K562 (cell line): Measurements from ENCODE around the gene MAP3K6. TPM values are rescaled to one million over a fixed set of nuclear protein-coding genes. Genes with fewer than 3 reads are reported as not detected.

Source experiments
- ATAC-seq: fragments of 200-7000 bp; cut with Tn5 transposase; 3 replicates; pipeline ENCODE4 v1.9.1; 2020; ENCODE audit warnings: moderate library complexity
- BruUV-seq: library from RNA; stranded (reverse); fragments of 400-500 nt; replicated peaks from 2 replicates; lab custom pipeline; 2021; lab: Mats Ljungman, UMichigan
- CTCF ChIA-PET: fragments of 300-600 bp; formaldehyde crosslinking; extraction: SDS; loops from one replicate; lab custom pipeline; 2021; ENCODE audit warnings: low intra/inter-chr PET ratio; lab: Yijun Ruan, JAX
- POLR2A ChIA-PET: fragments of 300-600, 350-650 bp; sonication (Branson Sonifier 250); formaldehyde crosslinking; extraction: SDS; loops from one replicate; lab custom pipeline; 2021; ENCODE audit warnings: antibody characterized with exemption, inconsistent platforms; lab: Yijun Ruan, JAX
- DNase-seq, 4 experiments: peaks; one replicate each; pipeline versions ENCODE4 v3.0.0 to v3.0.0-alpha.2; 2011 to 2018; ENCODE audit warnings: low spot score in 3 of 4, mixed read lengths in 3 of 4; ENCODE audit errors: extremely low read depth in 1 of 4
- FAIRE-seq: peaks from 2 replicates; lab custom pipeline; 2011; peaks lifted over from hg19 to GRCh38; lab: Jason Lieb, UNC
- H2AFZ ChIP-seq: 2 replicates; pipeline ENCODE4 v1.6.0; 2011; ENCODE audit warnings: low read depth, low read length, control low read depth, inconsistent platforms
- H3K27ac ChIP-seq: fragments of 200-600 bp; 3 replicates; pipeline ENCODE4 v1.8.0; 2011; ENCODE audit warnings: low read depth, mild to moderate bottlenecking, control low read depth, inconsistent platforms, low read length, moderate library complexity, mixed read lengths; ENCODE audit errors: extremely low read depth
- H3K27me3 ChIP-seq, 2 experiments: fragments of 300-600 bp in 1 of 2; 2 replicates in 1 of 2; 3 replicates in 1 of 2; pipeline versions ENCODE4 v1.6.0 to v1.8.0; 2011; ENCODE audit warnings: inconsistent platforms in 2 of 2, low read length in 2 of 2, mild to moderate bottlenecking in 1 of 2, mixed read lengths in 1 of 2, moderate library complexity in 1 of 2; ENCODE audit not compliant: control insufficient read depth in 2 of 2, insufficient read depth in 2 of 2
- H3K36me3 ChIP-seq: fragments of 300-600 bp; 3 replicates; pipeline ENCODE4 v1.8.0; 2011; ENCODE audit warnings: mild to moderate bottlenecking, low read length, inconsistent platforms; ENCODE audit not compliant: control insufficient read depth, insufficient read depth
- H3K4me1 ChIP-seq, 2 experiments: fragments of 200-600 bp in 1 of 2; replicated peaks in 1 of 2; 2 replicates in 1 of 2; 3 replicates in 1 of 2; pipeline versions ENCODE4 v1.5.1 to v1.8.0; 2011; ENCODE audit warnings: inconsistent platforms in 2 of 2, low read length in 2 of 2, mild to moderate bottlenecking in 1 of 2, mixed read lengths in 1 of 2, moderate library complexity in 1 of 2; ENCODE audit not compliant: control insufficient read depth in 2 of 2, insufficient read depth in 2 of 2
- H3K4me2 ChIP-seq: 2 replicates; pipeline ENCODE4 v1.6.1; 2011; ENCODE audit warnings: low read length, control low read depth, inconsistent platforms, mixed read lengths; ENCODE audit not compliant: insufficient read depth
- H3K4me3 ChIP-seq: fragments of 200-600 bp; sonication (generic), shearing (Covaris generic); 2 replicates; pipeline ENCODE4 v1.5.1; 2016; ENCODE audit warnings: control low read depth, inconsistent platforms
- H3K79me2 ChIP-seq: fragments of 200-600 bp; 3 replicates; pipeline ENCODE4 v1.8.0; 2011; ENCODE audit warnings: low read length, inconsistent platforms; ENCODE audit not compliant: control insufficient read depth, insufficient read depth
- H3K9ac ChIP-seq, 2 experiments: 2 replicates each; pipeline versions ENCODE4 v1.6.0 to v1.6.1; 2011; ENCODE audit warnings: low read depth in 2 of 2, low read length in 2 of 2, control low read depth in 1 of 2, inconsistent platforms in 1 of 2, mild to moderate bottlenecking in 1 of 2, mixed read lengths in 1 of 2; ENCODE audit not compliant: insufficient read depth in 1 of 2
- H3K9me1 ChIP-seq: one replicate; pipeline ENCODE4 v1.6.0; 2011; ENCODE audit warnings: inconsistent platforms, mild to moderate bottlenecking, low read length, moderate library complexity; ENCODE audit not compliant: control insufficient read depth, insufficient read depth
- H3K9me3 ChIP-seq: replicated peaks from 2 replicates; pipeline ENCODE4 v1.5.1; 2011; ENCODE audit warnings: low read depth, low read length, inconsistent platforms; ENCODE audit not compliant: control insufficient read depth, insufficient read depth
- H4K20me1 ChIP-seq: replicated peaks from 2 replicates; pipeline ENCODE4 v1.6.1; 2011; ENCODE audit warnings: low read length, inconsistent platforms, mixed read lengths; ENCODE audit not compliant: control insufficient read depth, insufficient read depth
- HDAC6 ChIP-seq: IDR thresholded peaks from 2 replicates; pipeline ENCODE4 v1.6.1; 2012; ENCODE audit warnings: low read depth, mild to moderate bottlenecking, control low read depth, inconsistent platforms, low read length, moderate library complexity
- MEF2D ChIP-seq: conservative IDR thresholded peaks from 2 replicates; pipeline ENCODE4 v1.6.1; 2016; ENCODE audit warnings: low read depth, missing genetic modification characterization, missing compliant biosample characterization
- NFYB ChIP-seq: IDR thresholded peaks from 2 replicates; pipeline ENCODE4 v1.6.1; 2011; ENCODE audit warnings: mild to moderate bottlenecking, moderate library complexity; ENCODE audit not compliant: insufficient read length; ENCODE audit errors: extremely low read depth
- POLR2AphosphoS5 ChIP-seq: IDR thresholded peaks from 2 replicates; pipeline ENCODE4 v1.6.1; 2011; ENCODE audit warnings: mild to moderate bottlenecking, low read depth, low read length, moderate library complexity; ENCODE audit not compliant: control insufficient read depth, insufficient read depth
- TAF15 ChIP-seq: fragments of 200-400 bp; formaldehyde crosslinking; IDR thresholded peaks from 2 replicates; pipeline ENCODE4 v1.6.1; 2017; ENCODE audit warnings: mild to moderate bottlenecking, low read depth, low read length, moderate library complexity
- WGBS: fragments of 100-300 bp; shearing (Covaris generic); methylation state at CpG from one replicate; pipeline ENCODE4 v1.1.6; 2016; ENCODE audit warnings: low coverage, mixed read lengths; ENCODE audit not compliant: insufficient coverage; ENCODE audit errors: missing lambda C conversion rate; 5-methylcytosine and 5-hydroxymethylcytosine counted together
- in situ Hi-C: fragments of 300-500 bp; cut with MboI; formaldehyde crosslinking; loops from 4 replicates; pipeline ENCODE4 v1.15.0; 2018; ENCODE audit warnings: inconsistent platforms, mixed read lengths
- intact Hi-C: fragments of 100-400 bp; cut with micrococcal nuclease; formaldehyde crosslinking; loops from 2 replicates; pipeline ENCODE4 v1.14.2; 2022
- polyA plus RNA-seq, 8 experiments: library from polyadenylated mRNA; depleted of rRNA in 4 of 8; stranded (reverse) in 5 of 8; unstranded in 3 of 8; fragments of >200 nt; fragmentation: Nextera tagmentation in 2 of 8; fragmentation: Illumina TruSeq in 1 of 8; extraction: Ambion mirVana in 2 of 8; extraction: Trizol in 1 of 8; gene quantifications; 2 replicates each; pipeline versions ENCODE4 v1.2.1 to v1.2.3, GENCODE V29; 2011 to 2014; ENCODE audit warnings: inconsistent platforms in 1 of 8, missing spikeins in 1 of 8
- total RNA-seq, 7 experiments: library from RNA; depleted of rRNA in 6 of 7; stranded (reverse); fragments of >200 nt in 6 of 7; fragmentation: Illumina TruSeq in 2 of 7; extraction: Trizol in 2 of 7; gene quantifications; 2 replicates each; pipeline versions ENCODE4 v1.2.1 to v1.2.3, GENCODE V29; 2011 to 2021; ENCODE audit warnings: low replicate concordance in 1 of 7
- TF ChIP-seq, protein P1 (sequence below): sonication (generic); formaldehyde crosslinking; IDR thresholded peaks from 2 replicates; pipeline ENCODE4 v1.9.0; 2022; ENCODE audit warnings: mild to moderate bottlenecking, missing genetic modification reagents
- TF ChIP-seq, protein P2 (sequence below): fragments of 250-450 bp; sonication (Bioruptor Pico); IDR thresholded peaks from 2 replicates; pipeline ENCODE4 v1.9.0; 2021; ENCODE audit warnings: mild to moderate bottlenecking, inconsistent platforms
- TF ChIP-seq, protein P3 (sequence below): sonication (generic); formaldehyde crosslinking; IDR thresholded peaks from 2 replicates; pipeline ENCODE4 v1.8.0; 2023; ENCODE audit warnings: mild to moderate bottlenecking, missing genetic modification reagents

The MAP3K6 gene
- total and polyA plus RNA-seq, 9 of the 15 experiments (the other 6 are each of a cell fraction or from before 2014, with no cell fraction given): 0.99 to 21.9 (median 7.0) TPM

DNA sequence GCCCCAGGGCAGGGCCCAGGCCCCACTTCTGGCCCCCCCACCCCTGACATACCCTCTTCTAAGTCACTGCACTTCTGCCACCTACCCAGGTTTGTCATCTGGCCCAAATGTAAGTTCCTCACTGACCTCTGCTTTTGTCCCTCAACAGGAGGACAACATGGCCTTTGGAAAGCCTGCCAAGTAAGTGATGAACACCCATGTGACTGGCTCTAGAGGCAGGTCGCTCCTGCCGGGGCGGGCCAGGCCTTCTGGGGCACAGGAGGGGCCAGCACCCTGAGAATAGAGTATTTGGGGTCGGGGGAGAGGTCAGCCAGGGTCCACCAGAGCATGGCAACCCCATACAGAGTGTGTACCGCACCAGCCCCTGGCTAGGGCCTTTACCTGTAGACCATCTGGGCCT lies 34.8 kb downstream of the MAP3K6 start:
- no peaks in the 10 kb centered on the region for H3K27me3 ChIP-seq
- 97% methylated on average over 5 of the region's 5 CpGs for WGBS
- ATAC-seq (no peak), FAIRE-seq (no peak), DNase-seq (no peak)
- H3K4me1 ChIP-seq: peaks cover 0 to 12% of the 10 kb centered on the region in 2 experiments; a peak in 2 of 5 replicates
- TF ChIP-seq, protein P1, sequence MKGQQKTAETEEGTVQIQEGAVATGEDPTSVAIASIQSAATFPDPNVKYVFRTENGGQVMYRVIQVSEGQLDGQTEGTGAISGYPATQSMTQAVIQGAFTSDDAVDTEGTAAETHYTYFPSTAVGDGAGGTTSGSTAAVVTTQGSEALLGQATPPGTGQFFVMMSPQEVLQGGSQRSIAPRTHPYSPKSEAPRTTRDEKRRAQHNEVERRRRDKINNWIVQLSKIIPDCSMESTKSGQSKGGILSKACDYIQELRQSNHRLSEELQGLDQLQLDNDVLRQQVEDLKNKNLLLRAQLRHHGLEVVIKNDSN (CRISPR knock-in tag): 0 out of 2 replicates have a peak, but pooled peaks have one; percentile 27
- TF ChIP-seq TAF15: no peak
- BruUV-seq: no TSS peak
- H3K79me2 ChIP-seq: peaks cover 28% of the 10 kb centered on the region
- intact Hi-C loops (loop anchor here (1.0 to 2.0 kb wide), 2 partner anchors 40 to 63 kb away; no protein-coding TSS in a partner anchor), in situ Hi-C loops (no loop called here)
- no peak overlapping the region for H3K27ac ChIP-seq
- peak overlapping the region in 1 of 2 experiments; percentile 61; a peak in 1 of 4 replicates for H3K9ac ChIP-seq
- ChIA-PET POLR2A (interaction anchor here (0.5 to 2.5 kb wide), 11 partner anchors 8 to 570 kb away, joined by 3 to 23 read pairs (median 4); partner anchors contain the start of genes MAP3K6 and TMEM222), CTCF (interaction anchor here (0.7 to 1.9 kb wide), 5 partner anchors 35 to 275 kb away, joined by 3 to 7 read pairs (median 4); partner anchors contain the start of gene MAP3K6)
- H4K20me1 ChIP-seq: peaks cover 16% of the 10 kb centered on the region
- no peaks in the 10 kb centered on the region for H3K9me1 ChIP-seq
- no peaks in the 10 kb centered on the region for H3K9me3 ChIP-seq
- H3K4me2 ChIP-seq: no peak overlapping the region
- H2AFZ ChIP-seq: no peak overlapping the region
- H3K36me3 ChIP-seq: peaks cover 89% of the 10 kb centered on the region
- no peak overlapping the region for H3K4me3 ChIP-seq

DNA sequence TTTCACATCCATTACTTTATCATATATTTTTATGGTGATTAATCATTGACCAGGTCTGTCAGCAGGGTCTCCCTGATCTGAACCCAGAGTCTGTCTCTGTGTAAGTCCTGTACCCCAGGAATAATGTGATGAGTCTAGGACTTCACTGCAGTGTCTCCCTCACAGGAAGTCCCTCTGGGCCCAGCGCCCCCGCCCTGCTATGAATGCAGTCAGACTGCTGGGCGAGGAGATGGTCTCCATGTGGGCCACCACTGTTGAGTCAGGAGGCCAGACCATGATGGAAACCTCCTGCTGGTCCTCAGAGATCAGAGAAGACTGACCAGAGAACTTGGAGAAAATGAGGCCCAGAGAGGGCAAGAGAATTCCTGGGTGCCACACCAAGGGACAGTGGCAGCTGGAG lies 35.3 kb downstream of the MAP3K6 start:
- Histone ChIP-seq H3K27ac (no peak overlapping the region), H3K9me3 (no peaks in the 10 kb centered on the region), H3K9me1 (no peaks in the 10 kb centered on the region), H3K36me3 (peaks cover 90% of the 10 kb centered on the region), H3K4me1 (peaks cover 0 to 12% of the 10 kb centered on the region in 2 experiments; a peak in 2 of 5 replicates), H3K4me3 (no peak overlapping the region), H3K4me2 (no peak overlapping the region), H3K27me3 (no peaks in the 10 kb centered on the region), H4K20me1 (peaks cover 16% of the 10 kb centered on the region), H2AFZ (no peak overlapping the region), H3K9ac (peak overlapping the region in 1 of 2 experiments; percentile 15; a peak in 1 of 4 replicates), H3K79me2 (peaks cover 33% of the 10 kb centered on the region)
- no TSS peak for BruUV-seq
- POLR2A ChIA-PET: interaction anchor here (0.5 to 2.5 kb wide), 2 partner anchors 8 to 1781 kb away, joined by 3 to 23 read pairs; partner anchors contain the start of gene TMEM222
- in situ Hi-C loops: no loop called here
- 97% methylated on average over 3 of the region's 3 CpGs for WGBS
- DNase-seq: no peak
- no peak for ATAC-seq
- no peak for FAIRE-seq
- CTCF ChIA-PET: no interaction called here
- intact Hi-C loops: no loop called here
- no peak for TF ChIP-seq MEF2D
- TF ChIP-seq, protein P2, sequence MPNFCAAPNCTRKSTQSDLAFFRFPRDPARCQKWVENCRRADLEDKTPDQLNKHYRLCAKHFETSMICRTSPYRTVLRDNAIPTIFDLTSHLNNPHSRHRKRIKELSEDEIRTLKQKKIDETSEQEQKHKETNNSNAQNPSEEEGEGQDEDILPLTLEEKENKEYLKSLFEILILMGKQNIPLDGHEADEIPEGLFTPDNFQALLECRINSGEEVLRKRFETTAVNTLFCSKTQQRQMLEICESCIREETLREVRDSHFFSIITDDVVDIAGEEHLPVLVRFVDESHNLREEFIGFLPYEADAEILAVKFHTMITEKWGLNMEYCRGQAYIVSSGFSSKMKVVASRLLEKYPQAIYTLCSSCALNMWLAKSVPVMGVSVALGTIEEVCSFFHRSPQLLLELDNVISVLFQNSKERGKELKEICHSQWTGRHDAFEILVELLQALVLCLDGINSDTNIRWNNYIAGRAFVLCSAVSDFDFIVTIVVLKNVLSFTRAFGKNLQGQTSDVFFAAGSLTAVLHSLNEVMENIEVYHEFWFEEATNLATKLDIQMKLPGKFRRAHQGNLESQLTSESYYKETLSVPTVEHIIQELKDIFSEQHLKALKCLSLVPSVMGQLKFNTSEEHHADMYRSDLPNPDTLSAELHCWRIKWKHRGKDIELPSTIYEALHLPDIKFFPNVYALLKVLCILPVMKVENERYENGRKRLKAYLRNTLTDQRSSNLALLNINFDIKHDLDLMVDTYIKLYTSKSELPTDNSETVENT (CRISPR knock-in tag): no peak
- TF ChIP-seq POLR2AphosphoS5: no peak
- TF ChIP-seq NFYB: no peak
- TF ChIP-seq, protein P3, sequence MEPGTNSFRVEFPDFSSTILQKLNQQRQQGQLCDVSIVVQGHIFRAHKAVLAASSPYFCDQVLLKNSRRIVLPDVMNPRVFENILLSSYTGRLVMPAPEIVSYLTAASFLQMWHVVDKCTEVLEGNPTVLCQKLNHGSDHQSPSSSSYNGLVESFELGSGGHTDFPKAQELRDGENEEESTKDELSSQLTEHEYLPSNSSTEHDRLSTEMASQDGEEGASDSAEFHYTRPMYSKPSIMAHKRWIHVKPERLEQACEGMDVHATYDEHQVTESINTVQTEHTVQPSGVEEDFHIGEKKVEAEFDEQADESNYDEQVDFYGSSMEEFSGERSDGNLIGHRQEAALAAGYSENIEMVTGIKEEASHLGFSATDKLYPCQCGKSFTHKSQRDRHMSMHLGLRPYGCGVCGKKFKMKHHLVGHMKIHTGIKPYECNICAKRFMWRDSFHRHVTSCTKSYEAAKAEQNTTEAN (CRISPR knock-in tag): no peak
- no peak for TF ChIP-seq HDAC6
